A549 (cell line): ENCODE results near the gene PUS7. TPM values are rescaled to one million over a fixed set of nuclear protein-coding genes. Genes with fewer than 3 reads are reported as not detected.

Experiments used
- ATAC-seq, 2 experiments: fragments of 200-7000 bp in 1 of 2; fragments of >200 bp in 1 of 2; cut with Nextera tagmentation in 1 of 2; cut with Tn5 transposase in 1 of 2; 3 replicates each; pipeline versions ENCODE4 v1.8.0 to v1.9.1; 2018 to 2020; ENCODE audit warnings: mild to moderate bottlenecking in 1 of 2, moderate library complexity in 1 of 2
- CTCF ChIA-PET: fragments of 300-600 bp; sonication (Branson Sonifier 250); formaldehyde crosslinking; extraction: SDS; loops from one replicate; lab custom pipeline; 2021; ENCODE audit warnings: antibody characterized with exemption, inconsistent platforms; lab: Yijun Ruan, JAX
- POLR2A ChIA-PET: fragments of 350-600 bp; formaldehyde crosslinking; extraction: SDS; loops from one replicate; lab custom pipeline; 2021; ENCODE audit warnings: antibody characterized with exemption, inconsistent platforms; lab: Yijun Ruan, JAX
- DNase-seq, 2 experiments: peaks; one replicate each; pipeline versions ENCODE4 v3.0.0 to v3.0.0-alpha.2; 2011 to 2016; ENCODE audit warnings: low read depth in 1 of 2, low spot score in 1 of 2
- FAIRE-seq: peaks from 2 replicates; lab custom pipeline; 2011; peaks lifted over from hg19 to GRCh38; lab: Jason Lieb, UNC
- H3K27ac ChIP-seq, 2 experiments: fragments of >200 bp; sonication (Bioruptor Twin); formaldehyde crosslinking; 3 replicates each; pipeline ENCODE4 v1.5.1; 2016 to 2017
- H3K4me1 ChIP-seq: fragments of >200 bp; sonication (Bioruptor Twin); formaldehyde crosslinking; 3 replicates; pipeline ENCODE4 v1.6.1; 2016
- H3K4me2 ChIP-seq: fragments of >200 bp; sonication (Bioruptor Twin); formaldehyde crosslinking; 3 replicates; pipeline ENCODE4 v1.6.1; 2016
- H3K4me3 ChIP-seq: fragments of >200 bp; sonication (Bioruptor Twin); formaldehyde crosslinking; 3 replicates; pipeline ENCODE4 v1.5.1; 2016
- H3K9me3 ChIP-seq: fragments of >200 bp; sonication (Bioruptor Twin); formaldehyde crosslinking; 3 replicates; pipeline ENCODE4 v1.6.1; 2016
- BCL3 ChIP-seq: fragments of >200 bp; sonication (Bioruptor Twin); formaldehyde crosslinking; IDR thresholded peaks from 3 replicates; pipeline ENCODE4 v1.6.1; 2016
- BHLHE40 ChIP-seq: IDR thresholded peaks from 2 replicates; pipeline ENCODE4 v1.6.1; 2012; ENCODE audit warnings: low read depth, low read length, inconsistent platforms
- CBX8 ChIP-seq: fragments of 200-600 bp; sonication (generic); IDR thresholded peaks from 2 replicates; pipeline ENCODE4 v1.6.1; 2016
- EP300 ChIP-seq, 2 experiments: fragments of >200 bp; sonication (Bioruptor Twin); formaldehyde crosslinking; IDR thresholded peaks; 2 replicates in 1 of 2; 3 replicates in 1 of 2; pipeline ENCODE4 v1.6.1; 2016 to 2017
- FOSL2 ChIP-seq, 2 experiments: fragments of 450-650 bp in 1 of 2; fragments of >200 bp in 1 of 2; sonication (Bioruptor Twin) in 1 of 2; formaldehyde crosslinking; IDR thresholded peaks; 2 replicates each; pipeline versions ENCODE4 v1.5.0 to v1.6.1; 2016 to 2020; ENCODE audit warnings: mild to moderate bottlenecking in 1 of 2, moderate library complexity in 1 of 2
- JUN ChIP-seq, 2 experiments: fragments of >200 bp; sonication (Bioruptor Twin); formaldehyde crosslinking; IDR thresholded peaks; 2 replicates in 1 of 2; 3 replicates in 1 of 2; pipeline ENCODE4 v1.6.1; 2016 to 2017
- JUNB ChIP-seq: fragments of >200 bp; sonication (Bioruptor Twin); formaldehyde crosslinking; IDR thresholded peaks from 2 replicates; pipeline ENCODE4 v1.6.1; 2016
- MYC ChIP-seq: IDR thresholded peaks from 2 replicates; pipeline ENCODE4 v1.6.1; 2012; ENCODE audit warnings: mild to moderate bottlenecking, inconsistent platforms, low read length, improper control_type of control experiment, borderline replicate concordance
- NPAS2 ChIP-seq: fragments of 250-450 bp; sonication (Bioruptor Pico); IDR thresholded peaks from 2 replicates; pipeline ENCODE4 v1.8.0; 2022; ENCODE audit warnings: mild to moderate bottlenecking, moderate library complexity, borderline replicate concordance
- NR3C1 ChIP-seq: fragments of >200 bp; sonication (Bioruptor Twin); formaldehyde crosslinking; IDR thresholded peaks from 3 replicates; pipeline ENCODE4 v1.6.1; 2017
- PHF8 ChIP-seq: fragments of 200-600 bp; sonication (generic); IDR thresholded peaks from 2 replicates; pipeline ENCODE4 v1.6.1; 2016; ENCODE audit warnings: low read depth, mild to moderate bottlenecking, antibody characterized with exemption, moderate library complexity, borderline replicate concordance
- POLR2A ChIP-seq: IDR thresholded peaks from 2 replicates; pipeline ENCODE4 v1.6.1; 2012; ENCODE audit warnings: mild to moderate bottlenecking, low read length
- POLR2AphosphoS2 ChIP-seq: conservative IDR thresholded peaks from 2 replicates; pipeline ENCODE4 v1.6.1; 2012; ENCODE audit warnings: low read length, improper control_type of control experiment, inconsistent platforms
- RAD21 ChIP-seq, 2 experiments: fragments of >200 bp in 1 of 2; sonication (Bioruptor Twin) in 1 of 2; formaldehyde crosslinking in 1 of 2; IDR thresholded peaks in 1 of 2; conservative IDR thresholded peaks in 1 of 2; 2 replicates in 1 of 2; 3 replicates in 1 of 2; pipeline ENCODE4 v1.6.1; 2012 to 2018; ENCODE audit warnings: inconsistent platforms in 1 of 2
- TFCP2L1 ChIP-seq: fragments of 250-450 bp; sonication (Bioruptor Pico); IDR thresholded peaks from 2 replicates; pipeline ENCODE4 v1.5.0; 2021; ENCODE audit warnings: mild to moderate bottlenecking
- WGBS: methylation state at CpG from one replicate; pipeline ENCODE4 v1.1.6; 2017; ENCODE audit errors: missing lambda C conversion rate; 5-methylcytosine and 5-hydroxymethylcytosine counted together
- polyA minus RNA-seq: library from RNA; depleted of rRNA, polyadenylated mRNA; stranded (reverse); fragments of >200 nt; gene quantifications from 2 replicates; pipeline ENCODE4 v1.2.3, GENCODE V29; 2011; rRNA and poly(A)+ RNA removed
- polyA plus RNA-seq, 4 experiments: library from polyadenylated mRNA; depleted of rRNA in 3 of 4; stranded (reverse); fragments of >200 nt; fragmentation: RNase III in 1 of 4; extraction: RNeasy Plus Mini Kit Qiagen cat#74134 plus additional on column Dnase treatment in 1 of 4; gene quantifications; 2 replicates in 3 of 4; 3 replicates in 1 of 4; pipeline ENCODE4 v1.2.3, GENCODE V29; 2011 to 2017
- TF ChIP-seq, protein P1 (sequence below): IDR thresholded peaks from 2 replicates; pipeline ENCODE4 v1.6.1; 2012
- TF ChIP-seq, protein P2 (sequence below): fragments of 450-650 bp; IDR thresholded peaks from 2 replicates; pipeline ENCODE4 v1.6.1; 2014; ENCODE audit warnings: antibody characterized with exemption
- TF ChIP-seq, protein P3 (sequence below): IDR thresholded peaks from 2 replicates; pipeline ENCODE4 v1.6.1; 2012; ENCODE audit warnings: low read depth, borderline replicate concordance
- TF ChIP-seq, protein P4 (sequence below): fragments of 200-600 bp; sonication (generic); IDR thresholded peaks from 2 replicates; pipeline ENCODE4 v1.6.1; 2016; ENCODE audit warnings: antibody characterized with exemption, mild to moderate bottlenecking, moderate library complexity

PUS7 gene, protein sequence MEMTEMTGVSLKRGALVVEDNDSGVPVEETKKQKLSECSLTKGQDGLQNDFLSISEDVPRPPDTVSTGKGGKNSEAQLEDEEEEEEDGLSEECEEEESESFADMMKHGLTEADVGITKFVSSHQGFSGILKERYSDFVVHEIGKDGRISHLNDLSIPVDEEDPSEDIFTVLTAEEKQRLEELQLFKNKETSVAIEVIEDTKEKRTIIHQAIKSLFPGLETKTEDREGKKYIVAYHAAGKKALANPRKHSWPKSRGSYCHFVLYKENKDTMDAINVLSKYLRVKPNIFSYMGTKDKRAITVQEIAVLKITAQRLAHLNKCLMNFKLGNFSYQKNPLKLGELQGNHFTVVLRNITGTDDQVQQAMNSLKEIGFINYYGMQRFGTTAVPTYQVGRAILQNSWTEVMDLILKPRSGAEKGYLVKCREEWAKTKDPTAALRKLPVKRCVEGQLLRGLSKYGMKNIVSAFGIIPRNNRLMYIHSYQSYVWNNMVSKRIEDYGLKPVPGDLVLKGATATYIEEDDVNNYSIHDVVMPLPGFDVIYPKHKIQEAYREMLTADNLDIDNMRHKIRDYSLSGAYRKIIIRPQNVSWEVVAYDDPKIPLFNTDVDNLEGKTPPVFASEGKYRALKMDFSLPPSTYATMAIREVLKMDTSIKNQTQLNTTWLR
- 39.5 and 47.9 TPM in 2 replicates for polyA plus RNA-seq (2011; rRNA removed)
- 15.1 and 17.0 TPM in 2 replicates for polyA plus RNA-seq (2012; cell fraction: cytosol; rRNA removed)
- 15.3 and 18.4 TPM in 2 replicates for polyA plus RNA-seq (2012; cell fraction: nucleus; rRNA removed)
- polyA plus RNA-seq (2017; fragmentation: RNase III; extraction: RNeasy Plus Mini Kit Qiagen cat#74134 plus additional on column Dnase treatment) = 33.1 to 36.1 TPM (median 34.4 TPM) in 3 replicates
- polyA minus RNA-seq = 8.4 and 9.7 TPM in 2 replicates

- ChIA-PET CTCF (interaction anchor here (0.6 kb wide), 1 partner anchor 55 kb away, joined by 3 read pairs; no protein-coding TSS in a partner anchor), POLR2A (interaction anchor here (1.6 kb wide), 1 partner anchor 9 kb away, joined by 5 read pairs; no protein-coding TSS in a partner anchor)
- DNase-seq (peak; percentile 86 to 91), FAIRE-seq (no peak), ATAC-seq (peak; percentile 97)
- Histone ChIP-seq H3K4me3 (peak within 1 kb of the TSS; percentile 89), H3K4me2 (peak within 1 kb of the TSS; percentile 91), H3K4me1 (peaks cover 16% of the 10 kb centered on the region; the same call in 2 of the 3 replicates), H3K9me3 (no peaks in the 10 kb centered on the region), H3K27ac (peak within 1 kb of the TSS; percentile 91 to 92)
- TF ChIP-seq, protein P1, sequence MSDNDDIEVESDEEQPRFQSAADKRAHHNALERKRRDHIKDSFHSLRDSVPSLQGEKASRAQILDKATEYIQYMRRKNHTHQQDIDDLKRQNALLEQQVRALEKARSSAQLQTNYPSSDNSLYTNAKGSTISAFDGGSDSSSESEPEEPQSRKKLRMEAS = peak; percentile 90
- TF ChIP-seq CBX8 (no peak), RAD21 (conservative IDR thresholded peaks at IDR 0.05 in 1 of 2, IDR thresholded peaks at IDR 0.05 in 1 of 2) (0 out of 5 replicates have a peak, but pooled peaks of 1 of the 2 experiments have one; percentile 8), JUNB (no peak), JUN (IDR thresholded peaks at IDR 0.05) (peak; percentile 82 to 98; a peak in 4 of 5 replicates), NPAS2 (CRISPR knock-in tag) (0 out of 2 replicates have a peak, but pooled peaks have one; percentile 55), TFCP2L1 (CRISPR knock-in tag) (peak; percentile 66; the same call in 1 of the 2 replicates), POLR2A (peak; percentile 98), PHF8 (peak; percentile 95), NR3C1 (no peak), FOSL2 (IDR thresholded peaks at IDR 0.05) (no peak), FOSL2 (CRISPR knock-in tag; IDR thresholded peaks at IDR 0.05) (peak; percentile 37; the same call in 1 of the 2 replicates), EP300 (IDR thresholded peaks at IDR 0.05) (no peak), BHLHE40 (peak; percentile 60; the same call in 1 of the 2 replicates), POLR2AphosphoS2 (no peak), BCL3 (peak; percentile 98), MYC (peak; percentile 92; the same call in 1 of the 2 replicates)
- TF ChIP-seq, protein P2, sequence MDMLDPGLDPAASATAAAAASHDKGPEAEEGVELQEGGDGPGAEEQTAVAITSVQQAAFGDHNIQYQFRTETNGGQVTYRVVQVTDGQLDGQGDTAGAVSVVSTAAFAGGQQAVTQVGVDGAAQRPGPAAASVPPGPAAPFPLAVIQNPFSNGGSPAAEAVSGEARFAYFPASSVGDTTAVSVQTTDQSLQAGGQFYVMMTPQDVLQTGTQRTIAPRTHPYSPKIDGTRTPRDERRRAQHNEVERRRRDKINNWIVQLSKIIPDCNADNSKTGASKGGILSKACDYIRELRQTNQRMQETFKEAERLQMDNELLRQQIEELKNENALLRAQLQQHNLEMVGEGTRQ = no peak
- TF ChIP-seq, protein P3, sequence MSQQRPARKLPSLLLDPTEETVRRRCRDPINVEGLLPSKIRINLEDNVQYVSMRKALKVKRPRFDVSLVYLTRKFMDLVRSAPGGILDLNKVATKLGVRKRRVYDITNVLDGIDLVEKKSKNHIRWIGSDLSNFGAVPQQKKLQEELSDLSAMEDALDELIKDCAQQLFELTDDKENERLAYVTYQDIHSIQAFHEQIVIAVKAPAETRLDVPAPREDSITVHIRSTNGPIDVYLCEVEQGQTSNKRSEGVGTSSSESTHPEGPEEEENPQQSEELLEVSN = peak; percentile 13; the same call in 1 of the 2 replicates
- TF ChIP-seq, protein P4, sequence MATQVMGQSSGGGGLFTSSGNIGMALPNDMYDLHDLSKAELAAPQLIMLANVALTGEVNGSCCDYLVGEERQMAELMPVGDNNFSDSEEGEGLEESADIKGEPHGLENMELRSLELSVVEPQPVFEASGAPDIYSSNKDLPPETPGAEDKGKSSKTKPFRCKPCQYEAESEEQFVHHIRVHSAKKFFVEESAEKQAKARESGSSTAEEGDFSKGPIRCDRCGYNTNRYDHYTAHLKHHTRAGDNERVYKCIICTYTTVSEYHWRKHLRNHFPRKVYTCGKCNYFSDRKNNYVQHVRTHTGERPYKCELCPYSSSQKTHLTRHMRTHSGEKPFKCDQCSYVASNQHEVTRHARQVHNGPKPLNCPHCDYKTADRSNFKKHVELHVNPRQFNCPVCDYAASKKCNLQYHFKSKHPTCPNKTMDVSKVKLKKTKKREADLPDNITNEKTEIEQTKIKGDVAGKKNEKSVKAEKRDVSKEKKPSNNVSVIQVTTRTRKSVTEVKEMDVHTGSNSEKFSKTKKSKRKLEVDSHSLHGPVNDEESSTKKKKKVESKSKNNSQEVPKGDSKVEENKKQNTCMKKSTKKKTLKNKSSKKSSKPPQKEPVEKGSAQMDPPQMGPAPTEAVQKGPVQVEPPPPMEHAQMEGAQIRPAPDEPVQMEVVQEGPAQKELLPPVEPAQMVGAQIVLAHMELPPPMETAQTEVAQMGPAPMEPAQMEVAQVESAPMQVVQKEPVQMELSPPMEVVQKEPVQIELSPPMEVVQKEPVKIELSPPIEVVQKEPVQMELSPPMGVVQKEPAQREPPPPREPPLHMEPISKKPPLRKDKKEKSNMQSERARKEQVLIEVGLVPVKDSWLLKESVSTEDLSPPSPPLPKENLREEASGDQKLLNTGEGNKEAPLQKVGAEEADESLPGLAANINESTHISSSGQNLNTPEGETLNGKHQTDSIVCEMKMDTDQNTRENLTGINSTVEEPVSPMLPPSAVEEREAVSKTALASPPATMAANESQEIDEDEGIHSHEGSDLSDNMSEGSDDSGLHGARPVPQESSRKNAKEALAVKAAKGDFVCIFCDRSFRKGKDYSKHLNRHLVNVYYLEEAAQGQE = no peak
- WGBS = 1% methylated on average over 31 of the region's 96 CpGs
These were observed at the start of gene PUS7 for GRCh38 chr7:105521717-105522463. Gene PUS7 (minus strand): TSS chr7:105522271. CDS start chr7:105508512, 13,759 bp downstream.
